Natural killer cell (primary cell): ENCODE measurements around the gene FTH1. TPM values are rescaled to one million over a fixed set of nuclear protein-coding genes. Genes with fewer than 3 reads are reported as not detected.

Source experiments
- ATAC-seq, 3 donors: fragments of 150-1000 bp in 2 of 3; fragments of 200-7000 bp in 1 of 3; cut with Tn5 transposase; 1 replicate in 1 of 3; 2 replicates in 2 of 3; pipeline ENCODE4 v1.10.0; 2021; ENCODE audit warnings: mild to moderate bottlenecking in 2 of 3, moderate library complexity in 2 of 3
- DNase-seq, 2 donors: peaks; one replicate each; pipeline versions ENCODE4 v3.0.0 to v3.0.0-alpha.2; 2013 to 2021; ENCODE audit warnings: mixed read lengths in 1 of 2
- H3K27ac ChIP-seq: one replicate; pipeline ENCODE4 v1.5.1; 2013; ENCODE audit warnings: mild to moderate bottlenecking, low read length
- H3K27me3 ChIP-seq: one replicate; pipeline ENCODE4 v1.6.1; 2013; ENCODE audit warnings: low read length; ENCODE audit not compliant: control insufficient read depth, insufficient read depth
- H3K36me3 ChIP-seq: one replicate; pipeline ENCODE4 v1.6.1; 2013; ENCODE audit warnings: low read length; ENCODE audit not compliant: control insufficient read depth, insufficient read depth
- H3K4me1 ChIP-seq: one replicate; pipeline ENCODE4 v1.6.1; 2013; ENCODE audit warnings: low read length; ENCODE audit not compliant: control insufficient read depth, insufficient read depth
- H3K4me3 ChIP-seq: one replicate; pipeline ENCODE4 v1.5.1; 2013; ENCODE audit warnings: low read length
- H3K9me3 ChIP-seq: one replicate; pipeline ENCODE4 v1.6.1; 2013; ENCODE audit warnings: low read length; ENCODE audit not compliant: control insufficient read depth, insufficient read depth
- H3K27ac Mint-ChIP-seq, 2 donors: one replicate each; pipeline ENCODE4 v1.8.0; 2022; ENCODE audit warnings: mild to moderate bottlenecking in 2 of 2, mixed read lengths in 2 of 2, moderate library complexity in 1 of 2
- H3K27me3 Mint-ChIP-seq, 2 donors: one replicate each; pipeline ENCODE4 v1.8.0; 2022; ENCODE audit warnings: low read depth in 2 of 2, mixed read lengths in 2 of 2
- H3K36me3 Mint-ChIP-seq: one replicate; pipeline ENCODE4 v1.8.0; 2022; ENCODE audit warnings: mixed read lengths
- H3K4me1 Mint-ChIP-seq, 2 donors: one replicate each; pipeline ENCODE4 v1.8.0; 2022; ENCODE audit warnings: mixed read lengths in 2 of 2
- H3K4me3 Mint-ChIP-seq: one replicate; pipeline ENCODE4 v1.8.0; 2022; ENCODE audit warnings: mild to moderate bottlenecking, moderate library complexity, mixed read lengths
- H3K9me3 Mint-ChIP-seq, 2 donors: one replicate each; pipeline ENCODE4 v1.8.0; 2022; ENCODE audit warnings: mixed read lengths in 2 of 2
- WGBS: methylation state at CpG from one replicate; pipeline ENCODE4 v1.1.7; 2013; ENCODE audit warnings: missing lambda C conversion rate; ENCODE audit not compliant: insufficient coverage; 5-methylcytosine and 5-hydroxymethylcytosine counted together
- intact Hi-C: fragments of 100-400 bp; cut with micrococcal nuclease; formaldehyde crosslinking; loops from one replicate; pipeline ENCODE4 v1.14.2; 2022
- total RNA-seq, 4 donors: library from RNA; stranded (reverse); fragments of 120-200 nt in 1 of 4; gene quantifications; one replicate each; pipeline versions ENCODE4 v1.2.3 to v1.2.4, GENCODE V29; 2013 to 2022
- TF ChIP-seq, protein P1 (sequence below): fragments of 200-600 bp; IDR thresholded peaks from one replicate; pipeline ENCODE4 v1.8.0; 2022; ENCODE audit warnings: antibody characterized with exemption

The FTH1 gene
- total RNA-seq, 3 donors from 2014 or later (not counting 1 experiment from before 2014, with no cell fraction given), result 1,067 to 1,951 (median 1,796) TPM

DNA sequence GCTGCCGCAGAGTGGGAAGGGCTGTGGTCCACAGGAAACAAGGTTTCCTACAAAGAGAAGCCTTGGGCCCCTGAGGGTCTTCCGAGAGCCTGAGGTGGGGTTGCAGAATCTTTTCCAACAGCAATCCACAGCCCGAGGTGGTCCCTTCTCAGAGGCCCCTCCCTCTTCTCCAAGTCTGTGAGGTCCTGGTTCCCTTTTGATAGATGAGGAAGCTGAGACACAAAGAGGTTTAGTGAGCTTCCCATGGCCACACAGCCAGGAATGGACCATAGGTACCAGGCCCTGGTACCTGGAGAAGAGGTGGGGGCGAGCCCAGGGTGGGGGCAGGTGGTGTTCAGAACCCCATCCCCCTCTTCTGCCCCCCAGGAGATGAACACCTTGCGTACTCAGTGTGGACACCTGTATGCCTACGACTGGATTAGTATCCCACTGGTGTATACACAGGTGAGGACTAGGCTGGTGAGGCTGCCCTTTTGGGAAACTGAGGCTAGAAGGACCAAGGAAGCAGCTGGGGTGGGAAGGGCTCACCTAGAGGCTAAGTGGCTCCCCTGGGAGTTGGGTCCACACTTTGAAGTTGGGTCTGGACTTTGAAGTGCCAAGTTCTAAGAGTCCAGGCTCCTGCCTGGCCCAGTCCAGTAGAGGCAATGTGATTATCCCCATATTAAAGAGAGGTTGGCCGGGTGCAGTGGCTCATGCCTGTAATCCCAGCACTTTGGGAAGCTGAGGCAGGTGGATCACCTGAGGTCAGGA is 10.2 kb downstream of the FTH1 start:
- peaks cover 18% of the 10 kb centered on the region for H3K4me1 ChIP-seq
- DNase-seq, result no peak
- intact Hi-C loops, result no loop called here
- Mint-ChIP-seq H3K36me3 (no peaks in the 10 kb centered on the region), H3K4me1 (peaks cover 0 to 10% of the 10 kb centered on the region in 2 donors), H3K9me3 (no peaks in the 10 kb centered on the region), H3K27ac (no peak overlapping the region), H3K27me3 (peaks cover 0 to 7% of the 10 kb centered on the region in 2 donors), H3K4me3 (no peak overlapping the region)
- no peak for ATAC-seq
- H3K27ac ChIP-seq, result no peak overlapping the region
- no peaks in the 10 kb centered on the region for H3K36me3 ChIP-seq
- H3K27me3 ChIP-seq, result peaks cover 16% of the 10 kb centered on the region
- no peak overlapping the region for H3K4me3 ChIP-seq
- 95% methylated on average over 7 of the region's 7 CpGs for WGBS
- no peaks in the 10 kb centered on the region for H3K9me3 ChIP-seq
- TF ChIP-seq, protein P1, sequence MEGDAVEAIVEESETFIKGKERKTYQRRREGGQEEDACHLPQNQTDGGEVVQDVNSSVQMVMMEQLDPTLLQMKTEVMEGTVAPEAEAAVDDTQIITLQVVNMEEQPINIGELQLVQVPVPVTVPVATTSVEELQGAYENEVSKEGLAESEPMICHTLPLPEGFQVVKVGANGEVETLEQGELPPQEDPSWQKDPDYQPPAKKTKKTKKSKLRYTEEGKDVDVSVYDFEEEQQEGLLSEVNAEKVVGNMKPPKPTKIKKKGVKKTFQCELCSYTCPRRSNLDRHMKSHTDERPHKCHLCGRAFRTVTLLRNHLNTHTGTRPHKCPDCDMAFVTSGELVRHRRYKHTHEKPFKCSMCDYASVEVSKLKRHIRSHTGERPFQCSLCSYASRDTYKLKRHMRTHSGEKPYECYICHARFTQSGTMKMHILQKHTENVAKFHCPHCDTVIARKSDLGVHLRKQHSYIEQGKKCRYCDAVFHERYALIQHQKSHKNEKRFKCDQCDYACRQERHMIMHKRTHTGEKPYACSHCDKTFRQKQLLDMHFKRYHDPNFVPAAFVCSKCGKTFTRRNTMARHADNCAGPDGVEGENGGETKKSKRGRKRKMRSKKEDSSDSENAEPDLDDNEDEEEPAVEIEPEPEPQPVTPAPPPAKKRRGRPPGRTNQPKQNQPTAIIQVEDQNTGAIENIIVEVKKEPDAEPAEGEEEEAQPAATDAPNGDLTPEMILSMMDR, result no peak

- H3K4me3 Mint-ChIP-seq, result no peak overlapping the region
- peaks cover 0 to 7% of the 10 kb centered on the region in 2 donors for H3K27me3 Mint-ChIP-seq
- H3K4me1 Mint-ChIP-seq, result peaks cover 0 to 10% of the 10 kb centered on the region in 2 donors
- H3K36me3 ChIP-seq, result no peaks in the 10 kb centered on the region
- WGBS, result 96% methylated on average over 20 of the region's 20 CpGs
- intact Hi-C loops, result no loop called here
- peaks cover 16% of the 10 kb centered on the region for H3K27me3 ChIP-seq
- no peak overlapping the region for H3K4me3 ChIP-seq
- no peaks in the 10 kb centered on the region for H3K9me3 Mint-ChIP-seq
- no peak for DNase-seq
- ATAC-seq, result no peak
- H3K9me3 ChIP-seq, result no peaks in the 10 kb centered on the region
- peak overlapping the region in 1 of 2 donors; percentile 35 for H3K27ac Mint-ChIP-seq
- no peaks in the 10 kb centered on the region for H3K36me3 Mint-ChIP-seq
- H3K27ac ChIP-seq, result no peak overlapping the region
- peaks cover 15% of the 10 kb centered on the region for H3K4me1 ChIP-seq
- TF ChIP-seq, protein P1, result no peak
These were observed 11.0 kb downstream of the FTH1 start for GRCh38 chr11:61956191-61957020.

DNA sequence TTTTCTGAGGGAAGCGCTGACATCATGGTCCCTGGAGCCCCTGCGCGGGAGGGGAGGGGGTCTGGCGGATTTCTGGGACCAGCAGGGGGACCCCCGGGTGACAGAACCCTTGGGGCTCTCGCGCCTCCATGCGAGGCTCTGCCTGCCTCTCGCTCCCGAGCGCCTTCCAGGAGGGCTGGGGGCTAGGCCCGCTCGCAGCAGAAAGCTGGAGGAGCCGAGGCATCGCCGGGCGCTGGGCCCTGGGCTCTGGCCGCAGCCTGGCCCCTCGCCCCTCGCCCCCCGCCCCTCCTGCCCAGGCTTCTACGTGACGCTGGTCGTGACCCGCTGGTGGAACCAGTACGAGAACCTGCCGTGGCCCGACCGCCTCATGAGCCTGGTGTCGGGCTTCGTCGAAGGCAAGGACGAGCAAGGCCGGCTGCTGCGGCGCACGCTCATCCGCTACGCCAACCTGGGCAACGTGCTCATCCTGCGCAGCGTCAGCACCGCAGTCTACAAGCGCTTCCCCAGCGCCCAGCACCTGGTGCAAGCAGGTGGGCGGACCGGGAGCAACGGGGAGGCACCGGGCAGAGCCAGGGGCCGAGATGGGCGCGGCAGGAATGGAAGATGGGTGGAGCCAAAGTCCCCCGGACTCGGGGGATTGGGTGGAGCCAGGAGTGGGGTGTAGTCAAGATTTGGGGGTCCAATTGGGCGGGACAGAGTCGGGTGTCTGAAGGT is 11.9 kb downstream of the FTH1 start:
- ATAC-seq (peak in 2 of 3 donors; percentile 31 to 59), DNase-seq (peak in 1 of 2 donors; percentile 66)
- TF ChIP-seq, protein P1, result no peak
- Histone ChIP-seq H3K4me1 (peaks cover 15% of the 10 kb centered on the region), H3K9me3 (no peaks in the 10 kb centered on the region), H3K27ac (no peak overlapping the region), H3K36me3 (no peaks in the 10 kb centered on the region), H3K4me3 (no peak overlapping the region), H3K27me3 (peaks cover 16% of the 10 kb centered on the region)
- Mint-ChIP-seq H3K4me3 (peak overlapping the region; percentile 42), H3K27me3 (peaks cover 0 to 7% of the 10 kb centered on the region in 2 donors), H3K9me3 (no peaks in the 10 kb centered on the region), H3K27ac (peak overlapping the region in 1 of 2 donors; percentile 35), H3K36me3 (no peaks in the 10 kb centered on the region), H3K4me1 (peaks cover 0 to 10% of the 10 kb centered on the region in 2 donors)
- WGBS, result 12% methylated on average over 56 of the region's 56 CpGs
- intact Hi-C loops, result no loop called here
